A673 (cell line): ENCODE results near the gene MOB3C. TPM values are rescaled to one million over a fixed set of nuclear protein-coding genes. Genes with fewer than 3 reads are reported as not detected.

Experiments
- BruUV-seq: library from RNA; stranded (reverse); fragments of 400-500 nt; replicated peaks from 2 replicates; lab custom pipeline; 2021; lab: Mats Ljungman, UMichigan
- CTCF ChIA-PET: fragments of 300-600 bp; sonication (Branson Sonifier 250); formaldehyde crosslinking; loops from one replicate; lab custom pipeline; 2022; ENCODE audit warnings: antibody characterized with exemption; lab: Charles Lee
- POLR2A ChIA-PET: fragments of 300-600 bp; sonication (Branson Sonifier 250); formaldehyde crosslinking; loops from one replicate; lab custom pipeline; 2022; ENCODE audit warnings: antibody characterized with exemption; ENCODE audit not compliant: low non-redundant PET; lab: Charles Lee
- DNase-seq: peaks from one replicate; pipeline ENCODE4 v3.0.0-alpha.2; 2015; ENCODE audit warnings: low spot score
- H3K27ac ChIP-seq: fragments of 200-600 bp; sonication (generic); 2 replicates; pipeline ENCODE4 v1.5.1; 2016; ENCODE audit warnings: mixed run types, low read depth, mild to moderate bottlenecking, mixed read lengths, antibody characterized with exemption, low read length; ENCODE audit not compliant: poor library complexity, severe bottlenecking
- H3K27me3 ChIP-seq: fragments of 200-600 bp; sonication (generic); replicated peaks from 2 replicates; pipeline ENCODE4 v1.6.1; 2017; ENCODE audit warnings: mixed run types, low read depth, mild to moderate bottlenecking, mixed read lengths, antibody characterized with exemption, low read length; ENCODE audit not compliant: insufficient read depth, poor library complexity
- H3K36me3 ChIP-seq: fragments of 200-600 bp; sonication (generic); 2 replicates; pipeline ENCODE4 v1.6.1; 2016; ENCODE audit warnings: mixed run types, mild to moderate bottlenecking, mixed read lengths, antibody characterized with exemption, low read length; ENCODE audit not compliant: insufficient read depth, poor library complexity, severe bottlenecking
- H3K4me1 ChIP-seq: fragments of 200-600 bp; sonication (generic); 2 replicates; pipeline ENCODE4 v1.6.1; 2017; ENCODE audit warnings: mixed run types, mild to moderate bottlenecking, mixed read lengths, antibody characterized with exemption, low read length; ENCODE audit not compliant: insufficient read depth, poor library complexity, severe bottlenecking
- H3K4me3 ChIP-seq: fragments of 200-600 bp; sonication (generic); 2 replicates; pipeline ENCODE4 v1.5.1; 2016; ENCODE audit warnings: low read depth, mixed run types, mild to moderate bottlenecking, mixed read lengths, low read length; ENCODE audit not compliant: poor library complexity, severe bottlenecking
- H3K9me3 ChIP-seq: fragments of 200-600 bp; sonication (generic); 2 replicates; pipeline ENCODE4 v1.6.1; 2016; ENCODE audit warnings: mixed run types, low read depth, mild to moderate bottlenecking, mixed read lengths, antibody characterized with exemption, low read length; ENCODE audit not compliant: poor library complexity, severe bottlenecking
- EZH2 ChIP-seq: fragments of 200-600 bp; sonication (generic); IDR thresholded peaks from 2 replicates; pipeline ENCODE4 v1.6.1; 2017; ENCODE audit warnings: borderline replicate concordance, low read depth, mild to moderate bottlenecking, mixed read lengths, antibody characterized with exemption, low read length; ENCODE audit not compliant: poor library complexity, severe bottlenecking
- intact Hi-C: fragments of 100-400 bp; cut with micrococcal nuclease; formaldehyde crosslinking; loops from one replicate; pipeline ENCODE4 v1.10.0; 2022; ENCODE audit not compliant: unreplicated experiment
- total RNA-seq: library from RNA; stranded (reverse); gene quantifications from 2 replicates; pipeline ENCODE4 v1.2.3, GENCODE V29; 2021
- TF ChIP-seq, protein P1 (sequence below): fragments of 300-800, 200-600 bp; sonication (generic); conservative IDR thresholded peaks from 2 replicates; pipeline ENCODE4 v1.5.1; 2017; ENCODE audit warnings: low read depth, mild to moderate bottlenecking, antibody characterized with exemption, low read length, moderate library complexity, mixed read lengths

Gene MOB3C
- total RNA-seq, 1 experiment from 2014 or later = 2.5 TPM

DNA sequence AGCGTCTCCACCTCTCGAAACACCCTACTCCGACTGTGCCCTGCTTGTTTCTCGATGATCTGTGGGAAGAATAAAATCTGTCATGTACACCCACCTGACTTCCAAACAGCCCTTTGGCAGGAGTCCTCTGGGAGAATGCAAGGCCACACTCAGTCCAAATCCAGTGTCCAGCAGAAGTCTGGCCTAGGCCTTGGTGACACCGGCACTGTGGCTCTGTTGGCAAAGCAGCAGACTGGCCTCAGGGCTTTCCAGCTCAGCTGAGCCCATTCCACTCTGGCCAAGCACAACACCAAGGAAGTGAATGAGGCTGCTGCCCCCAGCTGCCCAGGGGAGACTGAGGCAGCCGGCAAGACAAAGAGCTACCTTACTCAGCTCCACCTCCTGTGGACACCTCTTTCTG, 40.0 kb downstream of the MOB3C start:
- Histone ChIP-seq H3K36me3 (no peaks in the 10 kb centered on the region), H3K4me1 (no peaks in the 10 kb centered on the region), H3K27ac (no peak overlapping the region), H3K27me3 (no peaks in the 10 kb centered on the region), H3K9me3 (no peaks in the 10 kb centered on the region), H3K4me3 (no peak overlapping the region)
- ChIA-PET CTCF (no interaction called here), POLR2A (no interaction called here)
- TF ChIP-seq, protein P1, sequence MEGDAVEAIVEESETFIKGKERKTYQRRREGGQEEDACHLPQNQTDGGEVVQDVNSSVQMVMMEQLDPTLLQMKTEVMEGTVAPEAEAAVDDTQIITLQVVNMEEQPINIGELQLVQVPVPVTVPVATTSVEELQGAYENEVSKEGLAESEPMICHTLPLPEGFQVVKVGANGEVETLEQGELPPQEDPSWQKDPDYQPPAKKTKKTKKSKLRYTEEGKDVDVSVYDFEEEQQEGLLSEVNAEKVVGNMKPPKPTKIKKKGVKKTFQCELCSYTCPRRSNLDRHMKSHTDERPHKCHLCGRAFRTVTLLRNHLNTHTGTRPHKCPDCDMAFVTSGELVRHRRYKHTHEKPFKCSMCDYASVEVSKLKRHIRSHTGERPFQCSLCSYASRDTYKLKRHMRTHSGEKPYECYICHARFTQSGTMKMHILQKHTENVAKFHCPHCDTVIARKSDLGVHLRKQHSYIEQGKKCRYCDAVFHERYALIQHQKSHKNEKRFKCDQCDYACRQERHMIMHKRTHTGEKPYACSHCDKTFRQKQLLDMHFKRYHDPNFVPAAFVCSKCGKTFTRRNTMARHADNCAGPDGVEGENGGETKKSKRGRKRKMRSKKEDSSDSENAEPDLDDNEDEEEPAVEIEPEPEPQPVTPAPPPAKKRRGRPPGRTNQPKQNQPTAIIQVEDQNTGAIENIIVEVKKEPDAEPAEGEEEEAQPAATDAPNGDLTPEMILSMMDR = no peak
- TF ChIP-seq EZH2 = no peak
- BruUV-seq = no TSS peak
- intact Hi-C loops = no loop called here
- no peak for DNase-seq

DNA sequence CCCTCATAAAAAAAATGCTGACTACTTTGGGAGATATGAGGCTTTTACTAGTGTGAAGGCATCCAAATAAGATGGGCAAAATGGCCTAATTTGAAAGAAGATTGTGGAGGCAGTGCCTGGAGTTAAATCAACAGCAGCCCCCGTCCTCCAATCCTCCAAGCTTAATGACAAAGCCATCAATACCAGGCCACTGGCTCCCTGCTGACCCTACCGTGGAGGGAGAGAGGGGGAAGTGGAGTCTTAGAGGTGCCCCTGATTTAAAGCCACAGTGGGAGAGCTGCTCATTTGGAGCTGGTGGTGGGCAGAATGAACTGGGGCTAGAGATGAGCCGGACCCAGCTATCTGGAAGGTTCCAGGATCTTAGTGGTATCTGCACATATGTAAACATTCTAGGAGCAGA, 40.8 kb downstream of the MOB3C start:
- Histone ChIP-seq H3K4me1 (no peaks in the 10 kb centered on the region), H3K36me3 (no peaks in the 10 kb centered on the region), H3K9me3 (no peaks in the 10 kb centered on the region), H3K27me3 (no peaks in the 10 kb centered on the region), H3K4me3 (no peak overlapping the region), H3K27ac (no peak overlapping the region)
- POLR2A ChIA-PET = no interaction called here
- intact Hi-C loops = no loop called here
- TF ChIP-seq EZH2 = no peak
- TF ChIP-seq, protein P1 = no peak
- DNase-seq = no peak
- CTCF ChIA-PET = no interaction called here
- no TSS peak for BruUV-seq

DNA sequence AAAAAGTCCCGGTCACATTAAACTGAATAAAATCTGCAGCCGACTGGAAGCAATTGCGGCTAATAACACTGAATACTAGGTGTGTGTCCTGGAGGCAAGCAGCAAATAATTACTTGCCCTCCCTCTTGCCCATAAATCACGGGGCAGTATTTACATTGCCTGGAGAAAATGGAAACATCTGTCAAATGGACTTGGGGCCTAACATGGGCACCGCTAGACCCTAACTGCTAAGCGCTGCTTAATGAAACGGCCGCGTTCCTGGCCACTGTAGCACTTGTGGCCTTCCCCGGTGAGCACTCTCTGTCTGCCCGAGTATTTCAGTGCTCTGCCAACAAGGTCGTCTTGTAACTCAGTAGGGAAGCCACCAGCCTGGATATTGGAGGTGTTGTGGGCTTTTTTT, 41.3 kb downstream of the MOB3C start:
- H3K27ac ChIP-seq = no peak overlapping the region
- H3K36me3 ChIP-seq = no peaks in the 10 kb centered on the region
- BruUV-seq = no TSS peak
- no peak overlapping the region for H3K4me3 ChIP-seq
- no peaks in the 10 kb centered on the region for H3K9me3 ChIP-seq
- no peaks in the 10 kb centered on the region for H3K27me3 ChIP-seq
- POLR2A ChIA-PET = no interaction called here
- no peaks in the 10 kb centered on the region for H3K4me1 ChIP-seq
- intact Hi-C loops = no loop called here
- TF ChIP-seq EZH2 = no peak
- TF ChIP-seq, protein P1 = no peak
- no peak for DNase-seq
- CTCF ChIA-PET = no interaction called here
